ENCODE measurements around the gene PPP2R3A. TPM values are rescaled to one million over a fixed set of nuclear protein-coding genes. Genes with fewer than 3 reads are reported as not detected.
A peak's percentile ranks its signal among the peaks of the same experiment; 100 is the strongest.
"Not testable (repeated sequence)": the region's sequence is repeated elsewhere in the genome, so short reads cannot be mapped to it uniquely, and the experiment has no call there.

The PPP2R3A gene
- total RNA-seq, 1 donor from 2014 or later: 10.5 TPM

GRCh38 chr3:136189859-136190617, 224.5 kb downstream of the PPP2R3A start:
- H3K4me1 ChIP-seq: peaks cover 0 to 58% of the 10 kb centered on the region in 2 donors
- DNase-seq (ENCODE audit: low spot score in 2 of 2): no peak
- H3K9me3 ChIP-seq: no peaks in the 10 kb centered on the region
- H3K27ac ChIP-seq: peak overlapping the region in 1 of 2 donors; percentile 100
- peak overlapping the region in 1 of 2 donors; percentile 8 for H3K4me3 ChIP-seq
- no peaks in the 10 kb centered on the region for H3K36me3 ChIP-seq
- no peaks in the 10 kb centered on the region for H3K27me3 ChIP-seq
- TF ChIP-seq CTCF (IDR thresholded peaks at IDR 0.05): no peak
- intact Hi-C loops (cut with DNase I): loop anchor here (5.0 to 10.0 kb wide), 3 partner anchors 113 to 825 kb away; no protein-coding TSS in a partner anchor

- H3K4me3 ChIP-seq: peak overlapping the region; percentile 69 to 93
- H3K4me1 ChIP-seq: peaks cover 0 to 47% of the 10 kb centered on the region in 2 donors
- not testable (repeated sequence) for DNase-seq (ENCODE audit: low spot score in 2 of 2); H3K36me3 ChIP-seq; H3K9me3 ChIP-seq; H3K27me3 ChIP-seq
- H3K27ac ChIP-seq: peak overlapping the region; percentile 46 to 100
- intact Hi-C loops (cut with DNase I): loop anchor here (5.0 to 10.0 kb wide), 3 partner anchors 115 to 823 kb away; no protein-coding TSS in a partner anchor
Measured at GRCh38 chr3:136192195-136192594, 226.7 kb downstream of the PPP2R3A start.

GRCh38 chr3:136192831-136193230, 227.3 kb downstream of the PPP2R3A start:
- intact Hi-C loops (cut with DNase I): loop anchor here (5.0 to 10.0 kb wide), 3 partner anchors 116 to 822 kb away; no protein-coding TSS in a partner anchor
- no peaks in the 10 kb centered on the region for H3K9me3 ChIP-seq

GRCh38 chr3:136193278-136194054, 227.9 kb downstream of the PPP2R3A start:
- Histone ChIP-seq H3K9me3 (no peaks in the 10 kb centered on the region), H3K36me3 (no peaks in the 10 kb centered on the region), H3K4me1 (peaks cover 3 to 45% of the 10 kb centered on the region in 2 donors), H3K27ac (peak overlapping the region; percentile 47 to 100), H3K4me3 (peak overlapping the region; percentile 69 to 93), H3K27me3 (no peaks in the 10 kb centered on the region)
- no peak for DNase-seq (ENCODE audit: low spot score in 2 of 2)
- no peak for TF ChIP-seq CTCF (IDR thresholded peaks at IDR 0.05)
- intact Hi-C loops (cut with DNase I): loop anchor here (5.0 to 10.0 kb wide), 3 partner anchors 116 to 821 kb away; no protein-coding TSS in a partner anchor

More at GRCh38 chr3:136192831-136193230, 227.3 kb downstream of the PPP2R3A start:
- Histone ChIP-seq H3K36me3 (no peaks in the 10 kb centered on the region), H3K4me1 (peaks cover 3 to 49% of the 10 kb centered on the region in 2 donors), H3K27me3 (no peaks in the 10 kb centered on the region), H3K4me3 (peak overlapping the region; percentile 69 to 93), H3K27ac (peak overlapping the region; percentile 47 to 100)
- DNase-seq (ENCODE audit: low spot score in 2 of 2): no peak
- no peak for TF ChIP-seq CTCF (IDR thresholded peaks at IDR 0.05)

- intact Hi-C loops (cut with DNase I): loop anchor here (5.0 to 10.0 kb wide), 3 partner anchors 117 to 820 kb away; no protein-coding TSS in a partner anchor
- no peaks in the 10 kb centered on the region for H3K27me3 ChIP-seq
- H3K4me1 ChIP-seq: peaks cover 3 to 35% of the 10 kb centered on the region in 2 donors
- TF ChIP-seq CTCF (IDR thresholded peaks at IDR 0.05): no peak
- H3K36me3 ChIP-seq: no peaks in the 10 kb centered on the region
- peak overlapping the region; percentile 99 to 100 for H3K27ac ChIP-seq
- peak; percentile 14 to 65 for DNase-seq (ENCODE audit: low spot score in 2 of 2)
- peak overlapping the region; percentile 69 to 93 for H3K4me3 ChIP-seq
- H3K9me3 ChIP-seq: no peaks in the 10 kb centered on the region
Measured at GRCh38 chr3:136194409-136195257, 229.1 kb downstream of the PPP2R3A start.
